ENCODE results near the gene CEACAM5.

The CEACAM5 gene

DNA sequence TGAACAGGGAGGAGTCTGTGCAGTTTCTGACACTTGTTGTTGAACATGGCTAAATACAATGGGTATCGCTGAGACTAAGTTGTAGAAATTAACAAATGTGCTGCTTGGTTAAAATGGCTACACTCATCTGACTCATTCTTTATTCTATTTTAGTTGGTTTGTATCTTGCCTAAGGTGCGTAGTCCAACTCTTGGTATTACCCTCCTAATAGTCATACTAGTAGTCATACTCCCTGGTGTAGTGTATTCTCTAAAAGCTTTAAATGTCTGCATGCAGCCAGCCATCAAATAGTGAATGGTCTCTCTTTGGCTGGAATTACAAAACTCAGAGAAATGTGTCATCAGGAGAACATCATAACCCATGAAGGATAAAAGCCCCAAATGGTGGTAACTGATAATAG, 63.0 kb downstream of the CEACAM5 start:
- TF ChIP-seq, protein P1, sequence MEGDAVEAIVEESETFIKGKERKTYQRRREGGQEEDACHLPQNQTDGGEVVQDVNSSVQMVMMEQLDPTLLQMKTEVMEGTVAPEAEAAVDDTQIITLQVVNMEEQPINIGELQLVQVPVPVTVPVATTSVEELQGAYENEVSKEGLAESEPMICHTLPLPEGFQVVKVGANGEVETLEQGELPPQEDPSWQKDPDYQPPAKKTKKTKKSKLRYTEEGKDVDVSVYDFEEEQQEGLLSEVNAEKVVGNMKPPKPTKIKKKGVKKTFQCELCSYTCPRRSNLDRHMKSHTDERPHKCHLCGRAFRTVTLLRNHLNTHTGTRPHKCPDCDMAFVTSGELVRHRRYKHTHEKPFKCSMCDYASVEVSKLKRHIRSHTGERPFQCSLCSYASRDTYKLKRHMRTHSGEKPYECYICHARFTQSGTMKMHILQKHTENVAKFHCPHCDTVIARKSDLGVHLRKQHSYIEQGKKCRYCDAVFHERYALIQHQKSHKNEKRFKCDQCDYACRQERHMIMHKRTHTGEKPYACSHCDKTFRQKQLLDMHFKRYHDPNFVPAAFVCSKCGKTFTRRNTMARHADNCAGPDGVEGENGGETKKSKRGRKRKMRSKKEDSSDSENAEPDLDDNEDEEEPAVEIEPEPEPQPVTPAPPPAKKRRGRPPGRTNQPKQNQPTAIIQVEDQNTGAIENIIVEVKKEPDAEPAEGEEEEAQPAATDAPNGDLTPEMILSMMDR (IDR thresholded peaks at IDR 0.05; ENCODE audit: borderline replicate concordance, insufficient read depth, low read depth, low read length), result no peak
- H3K4me3 ChIP-seq (ENCODE audit: low read depth, low read length), result no peak overlapping the region

DNA sequence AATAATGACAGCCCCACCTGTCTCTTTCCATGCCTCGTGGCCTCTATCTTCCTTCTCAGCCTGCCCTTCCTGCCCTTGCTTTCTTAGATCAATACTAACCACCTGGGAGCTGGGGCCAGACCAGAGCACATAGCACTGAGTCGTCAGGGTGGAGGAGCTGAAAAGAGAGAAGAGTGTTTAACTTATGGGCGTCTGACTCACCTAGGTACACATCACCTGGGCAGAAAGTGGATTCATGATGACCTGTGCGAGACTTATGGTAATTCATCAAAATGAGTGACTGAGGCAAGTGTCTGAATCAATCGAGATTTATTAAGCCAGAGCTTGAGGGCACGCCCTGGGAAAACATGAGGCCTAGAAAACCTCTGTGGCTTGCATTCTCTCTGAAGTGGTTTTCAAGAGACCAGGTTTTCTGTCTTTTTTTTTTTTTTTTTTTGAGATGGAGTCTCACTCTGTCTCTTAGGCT, 66.1 kb downstream of the CEACAM5 start:
- TF ChIP-seq, protein P1 (IDR thresholded peaks at IDR 0.05; ENCODE audit: borderline replicate concordance, insufficient read depth, low read depth, low read length), result no peak
- H3K4me3 ChIP-seq (ENCODE audit: low read depth, low read length), result no peak overlapping the region

DNA sequence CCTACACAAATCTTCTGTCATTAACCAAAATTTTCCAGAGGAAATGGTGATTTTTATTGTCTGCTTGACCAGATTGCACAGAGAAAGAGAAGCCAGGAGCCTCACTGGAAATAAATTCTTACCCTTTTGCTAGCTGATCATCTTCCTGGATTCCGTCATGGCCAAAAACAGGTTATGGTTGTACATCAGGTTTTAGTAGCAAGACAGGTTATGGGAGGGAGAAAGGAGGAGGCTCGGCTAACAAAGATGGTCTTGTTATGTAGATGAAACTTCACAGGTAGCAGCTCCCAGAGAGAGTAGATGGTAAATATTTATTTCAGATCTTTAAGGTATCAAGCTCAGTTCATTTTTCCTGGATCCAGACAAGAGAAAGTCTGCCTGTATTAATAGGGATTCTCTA, 68.3 kb downstream of the CEACAM5 start:
- H3K4me3 ChIP-seq (ENCODE audit: low read depth, low read length), result no peak overlapping the region

More for the DNA sequence above, 68.3 kb downstream of the CEACAM5 start:
- TF ChIP-seq, protein P1 (IDR thresholded peaks at IDR 0.05; ENCODE audit: borderline replicate concordance, insufficient read depth, low read depth, low read length), result no peak
